Heart left ventricle (tissue), 16 donors: ENCODE results near the gene SSBP2. TPM values are rescaled to one million over a fixed set of nuclear protein-coding genes. Genes with fewer than 3 reads are reported as not detected.
"Not testable (repeated sequence)": the region's sequence is repeated elsewhere in the genome, so short reads cannot be mapped to it uniquely, and the experiment has no call there.

Experiments used
- ATAC-seq, 4 donors: fragments of 200-7000 bp; cut with Tn5 transposase; one replicate each; pipeline ENCODE4 v1.9.1; 2020 to 2022; ENCODE audit warnings: moderate library complexity in 4 of 4, mild to moderate bottlenecking in 3 of 4, moderate number of reproducible peaks in 1 of 4
- DNase-seq, 5 donors: peaks; one replicate each; pipeline ENCODE4 v3.0.0-alpha.2; 2020
- H3K27ac ChIP-seq, 12 donors: fragments of 200-600 bp; sonication (generic) in 4 of 12; one replicate each; pipeline versions ENCODE4 v1.5.0 to v1.8.0; 2016 to 2022; ENCODE audit warnings: mild to moderate bottlenecking in 2 of 12
- H3K27me3 ChIP-seq, 9 donors: fragments of 200-600 bp; sonication (generic) in 2 of 9; one replicate each; pipeline versions ENCODE4 v1.5.1 to v1.8.0; 2016 to 2022; ENCODE audit warnings: mild to moderate bottlenecking in 3 of 9
- H3K36me3 ChIP-seq, 9 donors: fragments of 200-600 bp; sonication (generic) in 2 of 9; one replicate each; pipeline versions ENCODE4 v1.5.0 to v1.8.0; 2018 to 2022; ENCODE audit warnings: mild to moderate bottlenecking in 2 of 9
- H3K4me1 ChIP-seq, 12 donors: fragments of 200-600 bp; sonication (generic) in 4 of 12; one replicate each; pipeline versions ENCODE4 v1.5.0 to v1.8.0; 2016 to 2022; ENCODE audit warnings: mild to moderate bottlenecking in 3 of 12
- H3K4me3 ChIP-seq, 12 donors: fragments of 200-600 bp; sonication (generic) in 4 of 12; one replicate each; pipeline versions ENCODE4 v1.5.0 to v1.8.0; 2017 to 2022; ENCODE audit warnings: mild to moderate bottlenecking in 9 of 12, moderate library complexity in 4 of 12
- H3K9me3 ChIP-seq, 12 donors: fragments of 200-600 bp; sonication (generic) in 4 of 12; one replicate each; pipeline versions ENCODE4 v1.5.0 to v1.8.0; 2016 to 2022; ENCODE audit warnings: mild to moderate bottlenecking in 1 of 12
- CTCF ChIP-seq, 12 donors: fragments of 200-600 bp; sonication (generic) in 4 of 12; IDR thresholded peaks; one replicate each; pipeline versions ENCODE4 v1.5.0 to v1.8.0; 2018 to 2022; ENCODE audit warnings: antibody characterized with exemption in 12 of 12, mild to moderate bottlenecking in 5 of 12
- POLR2A ChIP-seq, 2 donors: fragments of 450-650 bp; IDR thresholded peaks; one replicate each; pipeline ENCODE4 v1.6.1; 2017; ENCODE audit warnings: antibody characterized with exemption in 2 of 2, mild to moderate bottlenecking in 2 of 2, moderate library complexity in 2 of 2
- WGBS, 4 donors: extraction: QIAGEN DNeasy Blood & Tissue Kit in 2 of 4; methylation state at CpG; one replicate each; pipeline versions ENCODE4 v1.1.5 to v1.1.7; 2013 to 2018; 5-methylcytosine and 5-hydroxymethylcytosine counted together
- intact Hi-C, 10 donors: fragments of 100-400 bp; cut with DNase I; formaldehyde crosslinking; loops; one replicate each; pipeline versions ENCODE4 v1.11.1 to v1.14.2; 2022
- polyA plus RNA-seq, 2 donors: library from polyadenylated mRNA; stranded (reverse); fragments of 200-250 nt; gene quantifications; one replicate each; pipeline ENCODE4 v1.2.3, GENCODE V29; 2013
- total RNA-seq, 9 donors: library from RNA; depleted of rRNA in 2 of 9; stranded (reverse); fragments of >200 nt in 2 of 9; fragmentation: NEBNext Ultra II Directional in 3 of 9; extraction: Animal tissue kit (Norgen Biotek cat#: 25700) in 3 of 9; gene quantifications; one replicate each; pipeline versions ENCODE4 v1.1.0 to v1.2.4, GENCODE V29; 2016 to 2023
- donor health status: ischemic (EF 13 %, LVEDD 7.1; RV severe dilation, severe dysfunction).
- donor health status: healthy with polysubstance abuse.
- donor health status: DM: no; HTN: yes; CAD: no.
- donor health status: DM: no; HTN: no; CAD: no.
- donor health status: ischemic (EF 25% LVEDD 6.9; RV normal size, moderate dysfunction).
- donor health status: ischemic (EF 25% LVEDD 5.7; RV mildly dilated, moderate dysfunction).
- donor health status: healthy.
- donor health status: DM: yes; HTN: yes; CAD: no.
- donor health status: ischemic (EF 35%, LVEDD 5.7; RV mildly dilated, moderate dysfunction).
- donor health status: nonischemic (EF 11% LVEDD 7.7; RV severe dilation, severe dysfunction).
- donor health status: DM: yes; HTN: yes; CAD: no.
- donor health status: PGD.
- donor health status: ischemic (EF 29% LVEDD 5.4; RV normal size, mild dysfunction).
- donor health status: nonischemic (EF 23%, LVEDD 6.1; RV moderate dilation, normal function).

Gene SSBP2
- total and polyA plus RNA-seq, 11 donors, result 25.6 to 98.1 (median 50.7) TPM

- no peak for TF ChIP-seq CTCF (IDR thresholded peaks at IDR 0.05)
- no peak for TF ChIP-seq POLR2A (IDR thresholded peaks at IDR 0.05)
- H3K4me1 ChIP-seq, result no peaks in the 10 kb centered on the region
- WGBS, 4 donors, result 94 to 97% (median 96%) methylated on average over 2 of the region's 2 CpGs
- peaks cover 0 to 11% (median 0%) of the 10 kb centered on the region in 9 donors for H3K36me3 ChIP-seq
- no peak overlapping the region for H3K27ac ChIP-seq
- H3K4me3 ChIP-seq, result no peak overlapping the region
- H3K9me3 ChIP-seq, result no peaks in the 10 kb centered on the region
- H3K27me3 ChIP-seq, result no peaks in the 10 kb centered on the region
- intact Hi-C loops, result no loop called here
- no peak for DNase-seq
- no peak for ATAC-seq
Measured at GRCh38 chr5:81409361-81409760, 341.5 kb downstream of the SSBP2 start.

GRCh38 chr5:81408496-81408895 lies 342.4 kb downstream of the SSBP2 start:
- DNase-seq (no peak), ATAC-seq (no peak)
- intact Hi-C loops, result no loop called here
- no peak for TF ChIP-seq POLR2A (IDR thresholded peaks at IDR 0.05)
- TF ChIP-seq CTCF (IDR thresholded peaks at IDR 0.05), result no peak
- peaks cover 0 to 6% (median 0%) of the 10 kb centered on the region in 9 donors for H3K36me3 ChIP-seq
- H3K4me3 ChIP-seq, result no peak overlapping the region
- no peaks in the 10 kb centered on the region for H3K9me3 ChIP-seq
- no peaks in the 10 kb centered on the region for H3K4me1 ChIP-seq
- WGBS, 4 donors, result 57 to 70% (median 63%) methylated on average over 1 of the region's 1 CpG
- no peak overlapping the region for H3K27ac ChIP-seq
- H3K27me3 ChIP-seq, result no peaks in the 10 kb centered on the region

GRCh38 chr5:81407811-81408210 lies 343.1 kb downstream of the SSBP2 start:
- intact Hi-C loops, ATAC-seq, DNase-seq, H3K27me3 ChIP-seq, H3K9me3 ChIP-seq, H3K27ac ChIP-seq, H3K36me3 ChIP-seq, H3K4me1 ChIP-seq, H3K4me3 ChIP-seq: not testable (repeated sequence)
- WGBS, 4 donors, result 62 to 79% (median 70%) methylated on average over 4 of the region's 4 CpGs

- H3K9me3 ChIP-seq, result no peaks in the 10 kb centered on the region
- DNase-seq (no peak), ATAC-seq (no peak)
- peaks cover 0 to 4% (median 0%) of the 10 kb centered on the region in 9 donors for H3K36me3 ChIP-seq
- intact Hi-C loops, result no loop called here
- H3K27ac ChIP-seq, result no peak overlapping the region
- WGBS, 4 donors, result 80 to 82% (median 81%) methylated on average over 7 of the region's 7 CpGs
- no peak overlapping the region for H3K4me3 ChIP-seq
- TF ChIP-seq POLR2A (IDR thresholded peaks at IDR 0.05) (no peak), CTCF (IDR thresholded peaks at IDR 0.05) (no peak)
- no peaks in the 10 kb centered on the region for H3K27me3 ChIP-seq
- H3K4me1 ChIP-seq, result no peaks in the 10 kb centered on the region
Measured at GRCh38 chr5:81405126-81405891, 345.6 kb downstream of the SSBP2 start.
